Measurements from ENCODE around the gene ZKSCAN1.
"Not testable (repeated sequence)": the region's sequence is repeated elsewhere in the genome, so short reads cannot be mapped to it uniquely, and the experiment has no call there.

The ZKSCAN1 gene

DNA sequence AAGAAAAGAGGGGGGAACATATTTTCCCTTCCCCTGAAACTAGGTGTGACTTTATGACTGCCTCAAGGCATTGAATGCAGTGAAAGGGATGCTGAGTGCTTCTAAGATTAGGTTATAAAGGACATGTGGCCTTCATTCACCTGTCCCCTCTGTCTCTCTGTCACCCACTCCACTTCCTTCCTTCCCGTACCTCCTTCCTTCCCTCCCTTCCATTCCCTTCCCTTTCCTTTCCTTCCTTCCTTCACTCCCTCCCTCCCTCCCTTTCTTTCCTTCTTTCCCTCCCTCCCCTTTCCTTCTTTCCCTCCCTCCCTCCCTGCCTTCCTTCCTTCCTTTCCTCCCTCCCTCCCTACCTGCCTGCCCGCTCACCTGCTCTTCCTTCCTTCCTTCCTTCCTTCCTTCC, 4.5 kb upstream of the ZKSCAN1 start:
- no peaks in the 10 kb centered on the region for H3K27me3 ChIP-seq
- H3K27ac ChIP-seq = no peak overlapping the region
- H3K9me3 ChIP-seq = no peaks in the 10 kb centered on the region
- TF ChIP-seq CTCF (IDR thresholded peaks at IDR 0.05) = no peak
- H3K4me1 ChIP-seq (ENCODE audit: control insufficient read depth in 1 of 2, insufficient read depth in 1 of 2, low read depth in 1 of 2, low read length in 1 of 2) = peaks cover 44 to 58% of the 10 kb centered on the region in 2 experiments
- no peak overlapping the region for H3K4me3 ChIP-seq (ENCODE audit: low read depth in 1 of 2, low read length in 1 of 2)
- H3K36me3 ChIP-seq = no peaks in the 10 kb centered on the region

DNA sequence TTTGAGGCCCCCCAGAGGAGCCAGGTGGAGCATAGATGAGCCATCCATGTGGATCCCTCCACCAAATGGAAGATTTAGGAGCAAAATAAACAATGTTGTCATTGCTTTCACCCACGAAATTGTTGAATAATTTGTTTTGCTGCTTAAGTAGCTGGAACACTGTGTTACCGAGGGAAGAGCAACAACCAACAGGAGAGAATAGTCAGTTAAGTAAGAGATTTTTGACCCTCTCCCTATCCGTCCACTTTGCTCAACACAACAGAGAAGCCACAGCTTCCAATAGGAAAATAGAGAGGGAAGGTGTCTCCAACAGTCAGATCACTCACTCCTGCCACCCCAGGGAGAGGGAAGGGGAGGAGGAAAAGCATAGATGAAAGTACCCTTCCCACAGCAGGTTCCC, 3.9 kb upstream of the ZKSCAN1 start:
- Histone ChIP-seq H3K27me3 (no peaks in the 10 kb centered on the region), H3K9me3 (no peaks in the 10 kb centered on the region), H3K27ac (peak overlapping the region; percentile 64), H3K36me3 (no peaks in the 10 kb centered on the region), H3K4me1 (ENCODE audit: control insufficient read depth in 1 of 2, insufficient read depth in 1 of 2, low read depth in 1 of 2, low read length in 1 of 2) (peaks cover 49 to 59% of the 10 kb centered on the region in 2 experiments), H3K4me3 (ENCODE audit: low read depth in 1 of 2, low read length in 1 of 2) (no peak overlapping the region)
- no peak for TF ChIP-seq CTCF (IDR thresholded peaks at IDR 0.05)

GRCh38 chr7:100012385-100013327, 2.7 kb upstream of the ZKSCAN1 start:
- not testable (repeated sequence) for H3K27me3 ChIP-seq

GRCh38 chr7:100013328-100013676, 2.1 kb upstream of the ZKSCAN1 start:
- Histone ChIP-seq H3K9me3 (no peaks in the 10 kb centered on the region), H3K27ac (peak overlapping the region; percentile 64), H3K4me3 (ENCODE audit: low read depth in 1 of 2, low read length in 1 of 2) (no peak overlapping the region), H3K27me3 (no peaks in the 10 kb centered on the region), H3K36me3 (no peaks in the 10 kb centered on the region), H3K4me1 (ENCODE audit: control insufficient read depth in 1 of 2, insufficient read depth in 1 of 2, low read depth in 1 of 2, low read length in 1 of 2) (peaks cover 48 to 53% of the 10 kb centered on the region in 2 experiments)
- TF ChIP-seq CTCF (IDR thresholded peaks at IDR 0.05) = no peak

More at GRCh38 chr7:100012385-100013327, 2.7 kb upstream of the ZKSCAN1 start:
- H3K9me3 ChIP-seq; H3K4me3 ChIP-seq (ENCODE audit: low read depth in 1 of 2, low read length in 1 of 2); H3K36me3 ChIP-seq: not testable (repeated sequence)
- H3K27ac ChIP-seq = peak overlapping the region; percentile 64
- H3K4me1 ChIP-seq (ENCODE audit: control insufficient read depth in 1 of 2, insufficient read depth in 1 of 2, low read depth in 1 of 2, low read length in 1 of 2) = peaks cover 48 to 50% of the 10 kb centered on the region in 2 experiments

DNA sequence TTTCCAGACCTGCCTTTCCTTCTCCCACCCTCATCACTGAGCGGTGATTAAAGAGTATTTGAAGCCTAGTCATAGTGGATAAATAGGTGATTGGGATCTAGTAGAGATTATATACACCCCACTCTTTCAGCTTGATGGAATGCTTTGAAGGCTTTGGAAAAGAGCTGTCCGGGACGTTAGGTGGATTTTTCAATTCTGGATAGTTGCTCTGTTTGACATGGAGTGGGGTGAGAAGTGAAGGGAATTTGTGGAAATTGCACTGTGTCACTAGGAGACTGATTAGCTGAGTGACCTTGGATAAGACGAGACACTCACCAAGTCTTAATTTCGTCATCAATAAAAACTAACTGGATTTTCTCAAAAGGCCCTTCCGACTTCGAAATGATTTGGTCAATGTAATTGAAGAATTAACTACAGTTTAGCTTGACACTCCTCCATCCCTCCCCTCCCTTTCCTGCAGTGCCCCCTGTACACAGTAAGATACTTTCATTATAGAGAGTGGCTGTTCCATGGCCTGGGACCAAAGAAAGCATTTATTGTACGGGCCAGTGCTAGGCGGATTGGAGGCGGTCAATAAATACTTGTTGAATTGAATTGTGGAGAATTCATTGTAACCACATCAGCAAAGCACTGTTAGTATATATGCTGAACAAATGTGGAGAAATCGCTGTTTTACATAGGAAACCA, 962 bp downstream of the ZKSCAN1 start:
- peaks cover 5% of the 10 kb centered on the region for H3K36me3 ChIP-seq
- no peaks in the 10 kb centered on the region for H3K27me3 ChIP-seq
- peak overlapping the region; percentile 94 for H3K27ac ChIP-seq
- TF ChIP-seq CTCF (IDR thresholded peaks at IDR 0.05) = no peak
- peak overlapping the region; percentile 82 to 98 for H3K4me3 ChIP-seq (ENCODE audit: low read depth in 1 of 2, low read length in 1 of 2)
- H3K9me3 ChIP-seq = no peaks in the 10 kb centered on the region
- H3K4me1 ChIP-seq (ENCODE audit: control insufficient read depth in 1 of 2, insufficient read depth in 1 of 2, low read depth in 1 of 2, low read length in 1 of 2) = peaks cover 54 to 55% of the 10 kb centered on the region in 2 experiments

GRCh38 chr7:100017300-100017699, 1.9 kb downstream of the ZKSCAN1 start:
- no peak for TF ChIP-seq CTCF (IDR thresholded peaks at IDR 0.05)
- H3K4me3 ChIP-seq (ENCODE audit: low read depth in 1 of 2, low read length in 1 of 2) = no peak overlapping the region
- H3K27ac ChIP-seq = no peak overlapping the region
- no peaks in the 10 kb centered on the region for H3K9me3 ChIP-seq
- peaks cover 47 to 51% of the 10 kb centered on the region in 2 experiments for H3K4me1 ChIP-seq (ENCODE audit: control insufficient read depth in 1 of 2, insufficient read depth in 1 of 2, low read depth in 1 of 2, low read length in 1 of 2)
- H3K36me3 ChIP-seq = peaks cover 5% of the 10 kb centered on the region
- H3K27me3 ChIP-seq = no peaks in the 10 kb centered on the region
